VCaP (cell line): ENCODE measurements around the gene MICALL2.

ENCODE experiments used
- H3K27ac ChIP-seq: fragments of 450-650 bp; 2 replicates; pipeline ENCODE4 v1.5.1; 2017
- TF ChIP-seq, protein P1 (sequence below): fragments of 450-650 bp; conservative IDR thresholded peaks from 2 replicates; pipeline ENCODE4 v1.5.1; 2017; ENCODE audit warnings: mild to moderate bottlenecking, moderate library complexity

The MICALL2 gene

GRCh38 chr7:1466524-1467271 lies 7.4 kb upstream of the MICALL2 start:
- no peak overlapping the region for H3K27ac ChIP-seq
- TF ChIP-seq, protein P1, sequence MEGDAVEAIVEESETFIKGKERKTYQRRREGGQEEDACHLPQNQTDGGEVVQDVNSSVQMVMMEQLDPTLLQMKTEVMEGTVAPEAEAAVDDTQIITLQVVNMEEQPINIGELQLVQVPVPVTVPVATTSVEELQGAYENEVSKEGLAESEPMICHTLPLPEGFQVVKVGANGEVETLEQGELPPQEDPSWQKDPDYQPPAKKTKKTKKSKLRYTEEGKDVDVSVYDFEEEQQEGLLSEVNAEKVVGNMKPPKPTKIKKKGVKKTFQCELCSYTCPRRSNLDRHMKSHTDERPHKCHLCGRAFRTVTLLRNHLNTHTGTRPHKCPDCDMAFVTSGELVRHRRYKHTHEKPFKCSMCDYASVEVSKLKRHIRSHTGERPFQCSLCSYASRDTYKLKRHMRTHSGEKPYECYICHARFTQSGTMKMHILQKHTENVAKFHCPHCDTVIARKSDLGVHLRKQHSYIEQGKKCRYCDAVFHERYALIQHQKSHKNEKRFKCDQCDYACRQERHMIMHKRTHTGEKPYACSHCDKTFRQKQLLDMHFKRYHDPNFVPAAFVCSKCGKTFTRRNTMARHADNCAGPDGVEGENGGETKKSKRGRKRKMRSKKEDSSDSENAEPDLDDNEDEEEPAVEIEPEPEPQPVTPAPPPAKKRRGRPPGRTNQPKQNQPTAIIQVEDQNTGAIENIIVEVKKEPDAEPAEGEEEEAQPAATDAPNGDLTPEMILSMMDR: no peak

GRCh38 chr7:1464694-1465093 lies 5.4 kb upstream of the MICALL2 start:
- no peak overlapping the region for H3K27ac ChIP-seq
- TF ChIP-seq, protein P1: no peak

DNA sequence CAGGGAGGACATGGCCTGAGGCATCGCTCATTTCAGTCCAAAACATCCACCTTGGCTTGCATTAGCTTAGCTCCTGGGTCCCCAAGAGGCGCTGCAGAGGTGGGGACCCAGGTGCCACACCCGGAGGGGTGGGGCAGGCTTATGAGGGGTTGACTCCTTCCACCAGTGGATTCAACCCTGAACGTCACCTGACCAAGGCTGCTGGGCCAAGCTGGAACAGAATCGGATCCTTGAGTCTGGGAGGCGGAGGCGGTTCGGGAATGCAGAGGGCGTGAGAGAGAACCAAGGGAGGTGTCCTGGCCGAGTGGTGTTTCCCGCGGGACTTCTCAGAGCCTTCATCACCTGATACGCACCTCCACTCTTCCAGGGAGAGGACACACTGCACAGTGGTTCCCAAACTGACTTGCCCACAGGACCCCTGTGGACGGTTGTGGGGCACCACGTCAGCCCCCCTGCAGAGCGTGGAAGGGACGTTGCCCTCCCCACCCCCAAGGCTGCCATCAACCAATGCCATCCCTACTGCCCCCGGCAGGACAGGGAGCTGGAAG lies 4.5 kb upstream of the MICALL2 start:
- no peak overlapping the region for H3K27ac ChIP-seq
- TF ChIP-seq, protein P1: no peak

- H3K27ac ChIP-seq: peak overlapping the region; percentile 56
Observed at GRCh38 chr7:1461646-1462375, 2.5 kb upstream of the MICALL2 start.

DNA sequence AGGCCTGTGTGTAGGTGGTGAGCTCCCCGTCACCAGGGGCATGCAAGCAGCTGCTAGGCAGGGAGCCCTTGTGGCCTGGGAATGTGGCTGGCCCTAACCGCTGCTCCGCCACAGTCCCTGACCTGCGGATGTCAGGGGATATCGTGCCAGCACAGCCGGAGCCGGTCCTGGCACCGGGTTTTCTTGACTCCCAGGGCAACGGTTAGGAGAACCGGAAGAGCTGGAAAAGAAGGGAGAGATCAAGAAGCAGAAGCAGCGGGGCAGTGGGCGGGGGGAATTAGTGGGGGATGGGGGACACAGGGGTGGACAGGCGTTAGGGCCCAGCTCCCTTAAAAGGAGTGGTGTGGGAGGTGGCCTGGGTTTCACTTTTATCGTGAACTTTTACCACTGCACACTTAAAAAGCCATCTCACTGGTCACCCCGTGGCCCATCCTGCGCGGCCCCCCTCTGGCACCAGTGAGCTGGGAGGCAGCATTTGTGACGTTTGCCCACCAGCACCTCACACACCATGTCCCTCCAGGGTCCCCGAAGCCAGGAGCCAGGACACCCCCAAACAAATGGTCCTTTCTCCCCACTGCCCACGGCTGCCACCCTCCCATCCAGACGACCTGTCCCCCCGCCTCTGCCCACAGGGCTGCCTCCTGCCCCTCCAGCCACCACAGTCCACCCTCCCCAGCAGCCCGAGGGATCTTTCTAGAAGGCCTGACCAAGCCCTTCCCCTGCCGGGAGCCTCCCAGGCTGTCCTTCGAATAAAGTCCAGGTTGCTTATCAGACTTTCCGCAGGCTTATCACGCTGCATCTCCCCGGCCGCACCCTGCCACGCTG lies 1.8 kb upstream of the MICALL2 start:
- H3K27ac ChIP-seq: peak overlapping the region; percentile 56
- TF ChIP-seq, protein P1: no peak

More at GRCh38 chr7:1461646-1462375, 2.5 kb upstream of the MICALL2 start:
- TF ChIP-seq, protein P1: no peak

GRCh38 chr7:1459920-1460820 lies 900 bp upstream of the MICALL2 start:
- TF ChIP-seq, protein P1: no peak
- H3K27ac ChIP-seq: peak overlapping the region; percentile 56
